Heart left ventricle (tissue), 16 donors: ENCODE data around the gene MMRN1. TPM values are rescaled to one million over a fixed set of nuclear protein-coding genes. Genes with fewer than 3 reads are reported as not detected.
A peak's percentile ranks its signal among the peaks of the same experiment; 100 is the strongest.

Source experiments
- ATAC-seq, 4 donors: fragments of 200-7000 bp; cut with Tn5 transposase; one replicate each; pipeline ENCODE4 v1.9.1; 2020 to 2022; ENCODE audit warnings: moderate library complexity in 4 of 4, mild to moderate bottlenecking in 3 of 4, moderate number of reproducible peaks in 1 of 4
- DNase-seq, 5 donors: peaks; one replicate each; pipeline ENCODE4 v3.0.0-alpha.2; 2020
- H3K27ac ChIP-seq, 12 donors: fragments of 200-600 bp; sonication (generic) in 4 of 12; one replicate each; pipeline versions ENCODE4 v1.5.0 to v1.8.0; 2016 to 2022; ENCODE audit warnings: mild to moderate bottlenecking in 2 of 12
- H3K27me3 ChIP-seq, 9 donors: fragments of 200-600 bp; sonication (generic) in 2 of 9; one replicate each; pipeline versions ENCODE4 v1.5.1 to v1.8.0; 2016 to 2022; ENCODE audit warnings: mild to moderate bottlenecking in 3 of 9
- H3K36me3 ChIP-seq, 9 donors: fragments of 200-600 bp; sonication (generic) in 2 of 9; one replicate each; pipeline versions ENCODE4 v1.5.0 to v1.8.0; 2018 to 2022; ENCODE audit warnings: mild to moderate bottlenecking in 2 of 9
- H3K4me1 ChIP-seq, 12 donors: fragments of 200-600 bp; sonication (generic) in 4 of 12; one replicate each; pipeline versions ENCODE4 v1.5.0 to v1.8.0; 2016 to 2022; ENCODE audit warnings: mild to moderate bottlenecking in 3 of 12
- H3K4me3 ChIP-seq, 12 donors: fragments of 200-600 bp; sonication (generic) in 4 of 12; one replicate each; pipeline versions ENCODE4 v1.5.0 to v1.8.0; 2017 to 2022; ENCODE audit warnings: mild to moderate bottlenecking in 9 of 12, moderate library complexity in 4 of 12
- H3K9me3 ChIP-seq, 12 donors: fragments of 200-600 bp; sonication (generic) in 4 of 12; one replicate each; pipeline versions ENCODE4 v1.5.0 to v1.8.0; 2016 to 2022; ENCODE audit warnings: mild to moderate bottlenecking in 1 of 12
- POLR2A ChIP-seq, 2 donors: fragments of 450-650 bp; IDR thresholded peaks; one replicate each; pipeline ENCODE4 v1.6.1; 2017; ENCODE audit warnings: antibody characterized with exemption in 2 of 2, mild to moderate bottlenecking in 2 of 2, moderate library complexity in 2 of 2
- WGBS, 4 donors: extraction: QIAGEN DNeasy Blood & Tissue Kit in 2 of 4; methylation state at CpG; one replicate each; pipeline versions ENCODE4 v1.1.5 to v1.1.7; 2013 to 2018; 5-methylcytosine and 5-hydroxymethylcytosine counted together
- intact Hi-C, 10 donors: fragments of 100-400 bp; cut with DNase I; formaldehyde crosslinking; loops; one replicate each; pipeline versions ENCODE4 v1.11.1 to v1.14.2; 2022
- polyA plus RNA-seq, 2 donors: library from polyadenylated mRNA; stranded (reverse); fragments of 200-250 nt; gene quantifications; one replicate each; pipeline ENCODE4 v1.2.3, GENCODE V29; 2013
- total RNA-seq, 9 donors: library from RNA; depleted of rRNA in 2 of 9; stranded (reverse); fragments of >200 nt in 2 of 9; fragmentation: NEBNext Ultra II Directional in 3 of 9; extraction: Animal tissue kit (Norgen Biotek cat#: 25700) in 3 of 9; gene quantifications; one replicate each; pipeline versions ENCODE4 v1.1.0 to v1.2.4, GENCODE V29; 2016 to 2023
- TF ChIP-seq, protein P1 (sequence below), 12 donors: fragments of 200-600 bp; sonication (generic) in 4 of 12; IDR thresholded peaks; one replicate each; pipeline versions ENCODE4 v1.5.0 to v1.8.0; 2018 to 2022; ENCODE audit warnings: antibody characterized with exemption in 12 of 12, mild to moderate bottlenecking in 5 of 12
- donor health status: ischemic (EF 13 %, LVEDD 7.1; RV severe dilation, severe dysfunction).
- donor health status: healthy with polysubstance abuse.
- donor health status: DM: no; HTN: yes; CAD: no.
- donor health status: DM: no; HTN: no; CAD: no.
- donor health status: ischemic (EF 25% LVEDD 6.9; RV normal size, moderate dysfunction).
- donor health status: ischemic (EF 25% LVEDD 5.7; RV mildly dilated, moderate dysfunction).
- donor health status: healthy.
- donor health status: DM: yes; HTN: yes; CAD: no.
- donor health status: ischemic (EF 35%, LVEDD 5.7; RV mildly dilated, moderate dysfunction).
- donor health status: nonischemic (EF 11% LVEDD 7.7; RV severe dilation, severe dysfunction).
- donor health status: DM: yes; HTN: yes; CAD: no.
- donor health status: PGD.
- donor health status: ischemic (EF 29% LVEDD 5.4; RV normal size, mild dysfunction).
- donor health status: nonischemic (EF 23%, LVEDD 6.1; RV moderate dilation, normal function).

Gene MMRN1
- total and polyA plus RNA-seq, 11 donors = 0.14 to 9.9 (median 1.5) TPM

GRCh38 chr4:89929425-89930159 is 34.9 kb downstream of the MMRN1 start:
- no peak for ATAC-seq
- 76 to 85% (median 84%) methylated on average over 4 of the region's 4 CpGs for WGBS, 4 donors
- intact Hi-C loops = no loop called here

GRCh38 chr4:89939546-89939945 is 44.9 kb downstream of the MMRN1 start:
- Histone ChIP-seq H3K4me3 (no peak overlapping the region), H3K9me3 (no peaks in the 10 kb centered on the region), H3K27me3 (no peaks in the 10 kb centered on the region), H3K36me3 (no peaks in the 10 kb centered on the region), H3K27ac (no peak overlapping the region), H3K4me1 (peaks cover 0 to 5% (median 0%) of the 10 kb centered on the region in 12 donors)
- WGBS, 4 donors = 41 to 50% (median 45%) methylated on average over 2 of the region's 2 CpGs
- intact Hi-C loops = no loop called here
- ATAC-seq (no peak), DNase-seq (no peak)
- TF ChIP-seq POLR2A (IDR thresholded peaks at IDR 0.05) = no peak
- TF ChIP-seq, protein P1, sequence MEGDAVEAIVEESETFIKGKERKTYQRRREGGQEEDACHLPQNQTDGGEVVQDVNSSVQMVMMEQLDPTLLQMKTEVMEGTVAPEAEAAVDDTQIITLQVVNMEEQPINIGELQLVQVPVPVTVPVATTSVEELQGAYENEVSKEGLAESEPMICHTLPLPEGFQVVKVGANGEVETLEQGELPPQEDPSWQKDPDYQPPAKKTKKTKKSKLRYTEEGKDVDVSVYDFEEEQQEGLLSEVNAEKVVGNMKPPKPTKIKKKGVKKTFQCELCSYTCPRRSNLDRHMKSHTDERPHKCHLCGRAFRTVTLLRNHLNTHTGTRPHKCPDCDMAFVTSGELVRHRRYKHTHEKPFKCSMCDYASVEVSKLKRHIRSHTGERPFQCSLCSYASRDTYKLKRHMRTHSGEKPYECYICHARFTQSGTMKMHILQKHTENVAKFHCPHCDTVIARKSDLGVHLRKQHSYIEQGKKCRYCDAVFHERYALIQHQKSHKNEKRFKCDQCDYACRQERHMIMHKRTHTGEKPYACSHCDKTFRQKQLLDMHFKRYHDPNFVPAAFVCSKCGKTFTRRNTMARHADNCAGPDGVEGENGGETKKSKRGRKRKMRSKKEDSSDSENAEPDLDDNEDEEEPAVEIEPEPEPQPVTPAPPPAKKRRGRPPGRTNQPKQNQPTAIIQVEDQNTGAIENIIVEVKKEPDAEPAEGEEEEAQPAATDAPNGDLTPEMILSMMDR (IDR thresholded peaks at IDR 0.05) = no peak

More at GRCh38 chr4:89929425-89930159, 34.9 kb downstream of the MMRN1 start:
- no peak overlapping the region for H3K4me3 ChIP-seq
- no peaks in the 10 kb centered on the region for H3K27me3 ChIP-seq
- no peak for DNase-seq
- no peaks in the 10 kb centered on the region for H3K4me1 ChIP-seq
- H3K27ac ChIP-seq = no peak overlapping the region
- peaks cover 0 to 8% (median 0%) of the 10 kb centered on the region in 12 donors for H3K9me3 ChIP-seq
- TF ChIP-seq, protein P1 (IDR thresholded peaks at IDR 0.05) = no peak
- TF ChIP-seq POLR2A (IDR thresholded peaks at IDR 0.05) = no peak
- H3K36me3 ChIP-seq = no peaks in the 10 kb centered on the region

- DNase-seq = peak in 4 of 5 donors; percentile 14 to 40 (median 27)
- ATAC-seq = no peak
- H3K27ac ChIP-seq = no peak overlapping the region
- TF ChIP-seq POLR2A (IDR thresholded peaks at IDR 0.05) = no peak
- TF ChIP-seq, protein P1 (IDR thresholded peaks at IDR 0.05) = no peak
- H3K36me3 ChIP-seq = no peaks in the 10 kb centered on the region
- H3K4me3 ChIP-seq = no peak overlapping the region
- no peaks in the 10 kb centered on the region for H3K9me3 ChIP-seq
- intact Hi-C loops = no loop called here
- no peaks in the 10 kb centered on the region for H3K27me3 ChIP-seq
- peaks cover 0 to 5% (median 0%) of the 10 kb centered on the region in 12 donors for H3K4me1 ChIP-seq
Observed at GRCh38 chr4:89939994-89940393, 45.3 kb downstream of the MMRN1 start.

- Histone ChIP-seq H3K27ac (no peak overlapping the region), H3K9me3 (no peaks in the 10 kb centered on the region), H3K36me3 (no peaks in the 10 kb centered on the region), H3K27me3 (no peaks in the 10 kb centered on the region), H3K4me3 (no peak overlapping the region), H3K4me1 (peaks cover 0 to 5% (median 0%) of the 10 kb centered on the region in 12 donors)
- DNase-seq (no peak), ATAC-seq (no peak)
- WGBS, 4 donors = 59 to 72% (median 67%) methylated on average over 3 of the region's 3 CpGs
- intact Hi-C loops = no loop called here
- TF ChIP-seq POLR2A (IDR thresholded peaks at IDR 0.05) = no peak
- TF ChIP-seq, protein P1 (IDR thresholded peaks at IDR 0.05) = no peak
Observed at GRCh38 chr4:89942811-89943210, 48.2 kb downstream of the MMRN1 start.
